ENCODE measurements around the gene KCP.

DNA sequence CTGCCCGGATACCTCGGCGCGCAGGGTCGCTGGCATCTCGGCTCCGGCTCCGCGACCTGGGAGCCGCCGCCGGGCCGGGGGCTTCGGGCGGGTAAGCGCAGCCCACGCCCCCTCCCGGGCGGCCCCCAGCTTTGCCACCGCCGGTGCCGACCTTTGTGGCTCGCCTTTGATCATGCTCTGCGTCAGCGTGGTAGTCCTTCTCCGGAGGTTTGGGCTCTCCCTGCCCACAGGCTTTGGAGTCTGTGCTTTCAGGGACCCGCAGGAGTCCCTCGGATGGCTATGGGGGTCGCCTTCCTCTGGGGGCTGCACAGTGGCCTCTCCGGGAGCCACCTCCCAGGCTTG, 40.6 kb downstream of the KCP start:
- TF ChIP-seq EGR1 (IDR thresholded peaks at IDR 0.05; ENCODE audit: low read depth) (no peak), POLR2A (IDR thresholded peaks at IDR 0.05; ENCODE audit: borderline replicate concordance, extremely low read depth, insufficient read depth, insufficient read length) (no peak), RAD21 (IDR thresholded peaks at IDR 0.05; ENCODE audit: low read depth) (no peak), SRF (IDR thresholded peaks at IDR 0.05; ENCODE audit: low read depth) (no peak), POLR2AphosphoS5 (IDR thresholded peaks at IDR 0.05; ENCODE audit: low read depth, low read length) (no peak), JUND (IDR thresholded peaks at IDR 0.05) (no peak)
- TF ChIP-seq, protein P1, sequence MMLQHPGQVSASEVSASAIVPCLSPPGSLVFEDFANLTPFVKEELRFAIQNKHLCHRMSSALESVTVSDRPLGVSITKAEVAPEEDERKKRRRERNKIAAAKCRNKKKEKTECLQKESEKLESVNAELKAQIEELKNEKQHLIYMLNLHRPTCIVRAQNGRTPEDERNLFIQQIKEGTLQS (IDR thresholded peaks at IDR 0.05) = no peak
- TF ChIP-seq, protein P2, sequence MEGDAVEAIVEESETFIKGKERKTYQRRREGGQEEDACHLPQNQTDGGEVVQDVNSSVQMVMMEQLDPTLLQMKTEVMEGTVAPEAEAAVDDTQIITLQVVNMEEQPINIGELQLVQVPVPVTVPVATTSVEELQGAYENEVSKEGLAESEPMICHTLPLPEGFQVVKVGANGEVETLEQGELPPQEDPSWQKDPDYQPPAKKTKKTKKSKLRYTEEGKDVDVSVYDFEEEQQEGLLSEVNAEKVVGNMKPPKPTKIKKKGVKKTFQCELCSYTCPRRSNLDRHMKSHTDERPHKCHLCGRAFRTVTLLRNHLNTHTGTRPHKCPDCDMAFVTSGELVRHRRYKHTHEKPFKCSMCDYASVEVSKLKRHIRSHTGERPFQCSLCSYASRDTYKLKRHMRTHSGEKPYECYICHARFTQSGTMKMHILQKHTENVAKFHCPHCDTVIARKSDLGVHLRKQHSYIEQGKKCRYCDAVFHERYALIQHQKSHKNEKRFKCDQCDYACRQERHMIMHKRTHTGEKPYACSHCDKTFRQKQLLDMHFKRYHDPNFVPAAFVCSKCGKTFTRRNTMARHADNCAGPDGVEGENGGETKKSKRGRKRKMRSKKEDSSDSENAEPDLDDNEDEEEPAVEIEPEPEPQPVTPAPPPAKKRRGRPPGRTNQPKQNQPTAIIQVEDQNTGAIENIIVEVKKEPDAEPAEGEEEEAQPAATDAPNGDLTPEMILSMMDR (IDR thresholded peaks at IDR 0.05 in 2 of 3, conservative IDR thresholded peaks at IDR 0.05 in 1 of 3; ENCODE audit: borderline replicate concordance in 1 of 3, insufficient read depth in 1 of 3, low read depth in 2 of 3, low read length in 2 of 3) = no peak
- TF ChIP-seq, protein P3, sequence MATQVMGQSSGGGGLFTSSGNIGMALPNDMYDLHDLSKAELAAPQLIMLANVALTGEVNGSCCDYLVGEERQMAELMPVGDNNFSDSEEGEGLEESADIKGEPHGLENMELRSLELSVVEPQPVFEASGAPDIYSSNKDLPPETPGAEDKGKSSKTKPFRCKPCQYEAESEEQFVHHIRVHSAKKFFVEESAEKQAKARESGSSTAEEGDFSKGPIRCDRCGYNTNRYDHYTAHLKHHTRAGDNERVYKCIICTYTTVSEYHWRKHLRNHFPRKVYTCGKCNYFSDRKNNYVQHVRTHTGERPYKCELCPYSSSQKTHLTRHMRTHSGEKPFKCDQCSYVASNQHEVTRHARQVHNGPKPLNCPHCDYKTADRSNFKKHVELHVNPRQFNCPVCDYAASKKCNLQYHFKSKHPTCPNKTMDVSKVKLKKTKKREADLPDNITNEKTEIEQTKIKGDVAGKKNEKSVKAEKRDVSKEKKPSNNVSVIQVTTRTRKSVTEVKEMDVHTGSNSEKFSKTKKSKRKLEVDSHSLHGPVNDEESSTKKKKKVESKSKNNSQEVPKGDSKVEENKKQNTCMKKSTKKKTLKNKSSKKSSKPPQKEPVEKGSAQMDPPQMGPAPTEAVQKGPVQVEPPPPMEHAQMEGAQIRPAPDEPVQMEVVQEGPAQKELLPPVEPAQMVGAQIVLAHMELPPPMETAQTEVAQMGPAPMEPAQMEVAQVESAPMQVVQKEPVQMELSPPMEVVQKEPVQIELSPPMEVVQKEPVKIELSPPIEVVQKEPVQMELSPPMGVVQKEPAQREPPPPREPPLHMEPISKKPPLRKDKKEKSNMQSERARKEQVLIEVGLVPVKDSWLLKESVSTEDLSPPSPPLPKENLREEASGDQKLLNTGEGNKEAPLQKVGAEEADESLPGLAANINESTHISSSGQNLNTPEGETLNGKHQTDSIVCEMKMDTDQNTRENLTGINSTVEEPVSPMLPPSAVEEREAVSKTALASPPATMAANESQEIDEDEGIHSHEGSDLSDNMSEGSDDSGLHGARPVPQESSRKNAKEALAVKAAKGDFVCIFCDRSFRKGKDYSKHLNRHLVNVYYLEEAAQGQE (IDR thresholded peaks at IDR 0.05; ENCODE audit: low read depth) = no peak

Data from HCT116 (cell line).